ENCODE measurements around the gene ARHGAP15.

ARHGAP15 gene

DNA sequence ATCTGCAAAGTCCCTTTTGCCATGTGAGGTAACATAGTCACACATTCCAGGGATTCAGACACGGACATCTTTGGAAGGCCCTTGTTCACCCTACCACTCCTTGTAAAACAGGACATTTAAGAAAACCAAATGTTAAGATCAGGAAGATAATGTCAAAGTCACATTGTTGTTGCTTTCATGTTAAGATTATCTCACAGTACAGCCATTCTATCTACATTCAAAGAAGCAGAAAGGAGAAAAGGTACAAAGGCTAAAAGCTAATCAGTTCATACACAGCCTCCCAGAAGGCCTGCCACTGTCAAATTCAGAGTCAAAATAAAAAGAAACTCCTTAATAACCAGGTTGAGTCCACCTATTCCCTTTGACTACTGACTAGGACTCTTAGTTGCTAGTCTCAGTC lies 573.7 kb downstream of the ARHGAP15 start:
- DNase-seq, result no peak

DNA sequence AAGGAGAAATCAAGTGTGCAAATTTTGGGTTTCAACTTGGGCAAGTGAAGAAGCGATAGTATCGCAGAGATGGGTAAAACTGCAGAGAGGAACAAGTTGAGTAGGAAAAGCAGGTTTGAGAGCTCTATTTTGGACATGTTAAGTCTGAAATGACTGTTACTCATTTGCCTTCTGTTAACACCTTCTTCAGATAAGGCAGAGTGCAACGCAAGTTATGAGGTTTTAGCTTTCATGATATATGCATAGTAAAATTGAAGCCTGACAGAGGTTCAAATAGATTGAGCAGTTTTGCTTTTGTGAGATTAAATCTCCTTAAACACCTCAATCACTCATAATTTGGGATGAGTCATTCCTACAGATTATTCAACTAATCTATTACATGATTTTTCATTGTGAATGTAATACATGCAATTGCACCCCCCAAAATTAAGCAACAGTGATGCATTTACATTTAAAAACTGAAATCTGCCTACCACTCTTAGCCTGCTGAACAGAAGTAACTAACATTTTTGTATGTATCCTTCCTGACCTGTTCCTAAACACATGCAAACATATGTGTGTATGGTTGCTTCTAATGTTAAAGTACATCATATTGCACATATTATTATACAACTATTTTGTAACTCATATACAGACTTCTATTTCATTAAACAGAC lies 575.4 kb downstream of the ARHGAP15 start:
- no peak for DNase-seq

DNA sequence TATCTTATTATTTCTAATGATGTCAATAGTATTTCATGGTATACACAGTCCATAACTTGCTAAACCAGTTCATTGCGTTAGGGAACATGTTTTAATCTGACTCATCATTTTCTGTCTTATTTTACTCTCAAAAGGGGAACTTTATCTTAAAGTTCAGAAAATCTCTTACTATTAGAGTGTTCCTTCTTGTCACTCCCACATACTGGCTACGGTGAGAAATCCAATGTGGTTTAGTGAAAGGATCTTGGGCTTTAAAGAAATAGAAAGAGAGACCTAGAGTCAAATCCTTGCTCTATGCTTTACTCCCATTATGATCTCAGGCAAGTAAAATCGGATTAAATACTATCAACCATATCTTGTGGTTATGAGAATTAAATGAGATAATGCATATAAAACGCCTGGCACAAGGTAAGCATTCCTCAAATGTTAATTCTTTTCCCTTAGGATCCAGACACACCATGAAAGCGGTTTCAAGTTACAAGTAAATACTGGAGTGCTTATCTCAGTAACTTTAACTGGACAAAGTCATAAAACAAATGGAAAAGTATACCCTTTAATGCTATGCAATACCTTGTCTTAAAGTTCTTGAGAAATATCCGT lies 576.0 kb downstream of the ARHGAP15 start:
- DNase-seq, result no peak

DNA sequence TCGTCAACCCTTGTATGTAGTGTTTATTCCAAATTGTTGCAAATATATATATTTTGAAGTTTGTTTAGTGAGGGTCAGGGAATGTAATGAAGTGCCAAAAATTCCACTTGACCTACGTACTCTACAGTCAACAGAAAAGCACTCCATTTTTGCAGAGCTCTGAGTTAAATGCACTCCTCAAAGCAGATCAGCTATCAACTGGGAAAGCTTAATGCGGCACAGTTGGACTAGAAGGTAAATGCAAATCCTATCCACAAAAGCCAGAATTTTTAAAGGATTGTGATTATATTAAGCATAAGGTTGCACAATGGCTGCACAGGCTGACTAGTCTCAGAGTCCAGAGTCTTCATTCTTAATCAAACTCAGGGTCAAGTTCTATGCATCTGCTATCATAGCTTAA lies 577.1 kb downstream of the ARHGAP15 start:
- DNase-seq, result no peak

DNA sequence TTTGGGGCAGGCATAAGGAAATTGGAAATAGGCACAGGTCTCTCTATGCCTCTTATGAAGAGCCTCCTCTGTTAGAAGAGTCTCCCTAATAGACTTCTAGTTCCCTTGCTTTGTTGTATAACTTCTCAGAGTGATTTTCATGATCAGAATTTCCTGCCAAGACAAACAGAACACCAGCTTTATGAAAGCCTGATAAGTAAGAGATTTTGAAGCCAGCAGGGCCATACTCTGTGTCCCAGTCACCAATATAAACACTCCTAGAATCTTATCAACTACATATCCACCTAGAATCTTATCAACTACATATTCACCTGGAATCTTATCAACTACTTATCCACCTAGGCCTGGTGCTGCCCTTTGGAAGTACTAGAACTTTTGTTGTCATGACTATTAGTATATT lies 579.5 kb downstream of the ARHGAP15 start:
- DNase-seq, result no peak

DNA sequence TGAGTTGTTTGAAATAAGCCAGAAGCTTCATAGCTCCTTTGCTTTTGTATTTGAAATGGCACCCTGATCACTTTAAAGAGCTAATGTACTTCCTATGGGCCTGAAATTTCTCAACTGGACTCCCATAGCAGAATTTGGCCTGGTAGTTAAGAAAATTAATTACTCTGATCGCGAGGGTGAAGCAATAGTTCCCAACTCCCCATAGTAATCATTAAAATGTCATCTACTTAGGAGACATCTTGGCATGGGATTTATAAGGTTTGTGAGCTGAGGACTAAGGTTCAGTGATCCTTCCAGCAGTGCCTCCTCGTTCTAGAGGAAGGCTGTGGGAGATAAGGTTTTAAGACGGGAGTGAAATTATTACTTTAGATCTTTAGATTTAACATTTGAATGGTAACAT lies 581.0 kb downstream of the ARHGAP15 start:
- no peak for DNase-seq

DNA sequence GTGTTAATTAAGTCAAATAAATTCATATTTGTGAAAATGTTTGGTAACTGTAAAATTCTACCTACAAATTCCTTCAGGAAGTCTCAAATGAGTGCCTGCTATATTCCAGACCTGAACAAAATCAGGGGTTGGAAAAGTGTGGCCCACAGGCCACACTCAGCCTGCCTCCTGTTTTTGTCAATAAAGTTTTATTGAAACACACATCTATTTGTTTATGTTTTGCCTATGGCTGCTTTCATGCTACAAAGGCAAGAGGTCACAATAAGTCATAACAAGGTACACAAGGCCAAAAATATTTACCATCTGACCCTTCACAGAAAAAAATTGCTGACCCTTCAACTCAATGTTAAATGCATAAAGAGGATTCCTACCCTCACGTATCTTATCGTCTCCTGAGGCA lies 581.7 kb downstream of the ARHGAP15 start:
- DNase-seq, result no peak

DNA sequence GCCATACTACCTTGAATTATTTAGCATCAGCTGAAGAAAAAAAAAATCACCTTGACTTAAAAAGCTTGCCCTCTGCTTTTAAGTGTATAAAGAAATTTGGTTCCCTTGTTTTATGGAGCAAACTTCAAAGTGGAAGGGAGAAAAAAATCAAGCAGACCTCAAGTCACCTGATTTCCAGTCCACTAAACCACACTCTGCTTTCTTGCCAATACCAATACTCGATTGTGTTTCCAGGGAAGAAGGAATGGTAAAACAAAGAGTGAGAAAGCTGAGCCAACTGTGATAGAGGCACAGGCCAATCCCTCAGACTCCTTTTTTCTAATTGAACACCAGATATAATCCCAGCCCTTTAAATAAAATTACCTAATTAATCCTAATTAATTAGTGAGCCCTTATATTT lies 587.3 kb downstream of the ARHGAP15 start:
- DNase-seq, result no peak

DNA sequence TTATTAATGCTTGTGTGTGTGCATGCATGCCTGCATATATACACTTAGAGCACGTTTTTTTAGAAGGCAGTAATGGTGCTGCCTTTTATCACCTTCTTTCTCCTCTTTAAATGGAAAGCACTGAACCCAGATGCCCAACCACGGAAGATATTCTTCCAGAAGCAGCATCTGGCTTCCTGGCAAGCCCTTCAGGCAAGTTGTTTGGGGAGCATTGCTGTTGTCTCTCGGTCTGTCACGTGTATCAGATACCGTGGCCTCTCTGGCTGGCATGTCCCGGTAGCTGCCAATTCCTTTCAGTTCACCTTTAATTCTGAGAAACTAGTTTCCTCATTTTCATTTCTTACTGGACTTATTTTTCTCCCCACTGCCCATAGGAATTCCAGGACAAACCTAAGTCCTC lies 587.8 kb downstream of the ARHGAP15 start:
- no peak for DNase-seq

DNA sequence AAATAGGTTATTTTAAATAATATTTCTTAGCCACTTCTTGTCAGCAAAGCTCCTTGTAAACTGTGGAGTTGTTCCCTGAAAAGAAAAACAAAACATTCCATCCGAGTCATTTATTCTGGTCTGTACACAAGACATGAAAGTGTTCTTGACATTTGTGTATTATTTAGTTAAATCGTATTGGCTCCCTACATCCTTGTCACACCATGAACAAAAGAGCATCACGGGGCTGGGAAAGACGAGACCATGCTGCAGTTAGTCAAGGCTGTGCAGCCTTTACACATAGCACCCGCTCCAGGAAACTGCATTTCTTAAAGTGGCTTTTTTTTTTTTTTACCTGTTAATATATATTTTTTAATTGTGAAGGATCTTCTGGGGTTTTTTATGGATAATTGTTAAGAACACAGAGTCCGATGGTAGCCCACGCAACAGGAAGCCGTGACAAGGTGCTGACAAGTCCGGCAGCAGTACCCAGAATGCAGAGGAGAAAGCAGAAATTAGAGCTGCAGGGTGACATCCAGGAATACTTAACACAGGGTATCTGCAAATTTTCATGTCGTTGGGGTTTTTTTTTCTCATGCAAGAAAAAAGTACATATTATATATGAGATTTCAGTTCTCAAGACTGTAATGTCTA lies 588.4 kb downstream of the ARHGAP15 start:
- no peak for DNase-seq

DNA sequence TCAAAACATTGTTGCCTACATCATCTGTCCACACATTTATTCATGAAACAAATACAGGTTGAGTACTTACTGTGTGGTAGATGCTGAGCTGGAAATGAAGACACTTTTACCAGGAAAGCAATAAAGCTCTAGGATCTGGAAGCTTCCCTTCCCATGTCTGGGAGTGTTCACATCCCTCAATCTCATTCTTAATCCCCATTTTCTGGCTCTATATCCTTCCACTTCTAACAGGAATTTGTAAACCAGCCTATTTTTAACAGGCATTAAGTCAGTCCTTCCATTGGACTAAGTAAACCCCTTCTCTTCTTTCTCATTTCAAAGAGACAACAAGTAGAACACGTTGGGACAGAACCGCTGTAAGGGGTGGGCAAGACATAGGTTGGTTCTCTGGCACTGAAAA lies 589.5 kb downstream of the ARHGAP15 start:
- no peak for DNase-seq

DNA sequence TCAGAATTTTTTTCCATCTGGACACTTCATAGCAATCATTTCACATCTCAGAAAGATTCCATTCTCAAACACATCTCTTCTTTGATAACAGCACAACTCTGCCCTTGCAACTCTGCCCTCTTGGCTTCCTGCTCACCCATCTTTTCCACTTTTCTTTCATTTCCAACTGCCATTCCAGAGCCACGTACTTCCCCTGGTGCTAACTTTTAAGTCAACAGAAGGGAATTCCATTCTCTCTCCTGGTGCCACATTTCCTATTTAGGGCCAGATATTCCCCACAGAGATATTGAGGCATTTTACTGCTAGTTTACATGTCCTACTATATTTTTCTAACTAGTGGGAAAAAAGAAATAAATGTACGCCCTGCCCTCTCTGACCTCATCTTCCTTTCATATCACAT lies 590.2 kb downstream of the ARHGAP15 start:
- DNase-seq, result no peak

DNA sequence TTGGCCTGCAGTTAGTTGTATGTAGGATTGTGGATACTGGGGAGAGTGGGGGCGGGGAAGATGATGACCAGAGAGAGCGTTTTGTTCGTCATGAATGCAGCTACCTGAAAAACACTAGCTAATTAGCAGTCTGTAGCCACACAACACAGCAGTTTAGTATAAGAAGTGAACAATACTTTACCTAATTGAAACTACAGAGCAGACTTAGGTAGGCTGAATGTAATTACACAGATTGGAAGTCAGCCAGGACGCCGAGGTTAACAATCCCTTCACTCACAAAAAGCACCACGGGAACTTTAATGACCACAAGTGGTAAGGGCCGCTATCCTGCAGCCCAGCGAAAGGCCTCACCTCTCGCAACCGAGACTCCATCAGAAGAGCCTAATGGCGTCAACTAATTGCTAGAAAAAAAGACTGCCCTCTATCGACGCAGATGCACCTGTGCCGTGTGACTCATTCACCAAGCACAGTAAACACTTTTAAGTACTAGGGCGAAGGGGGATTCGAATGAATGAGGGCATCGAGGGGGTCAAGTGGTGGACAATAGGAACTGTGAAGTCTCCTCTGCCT lies 591.0 kb downstream of the ARHGAP15 start:
- no peak for DNase-seq

DNA sequence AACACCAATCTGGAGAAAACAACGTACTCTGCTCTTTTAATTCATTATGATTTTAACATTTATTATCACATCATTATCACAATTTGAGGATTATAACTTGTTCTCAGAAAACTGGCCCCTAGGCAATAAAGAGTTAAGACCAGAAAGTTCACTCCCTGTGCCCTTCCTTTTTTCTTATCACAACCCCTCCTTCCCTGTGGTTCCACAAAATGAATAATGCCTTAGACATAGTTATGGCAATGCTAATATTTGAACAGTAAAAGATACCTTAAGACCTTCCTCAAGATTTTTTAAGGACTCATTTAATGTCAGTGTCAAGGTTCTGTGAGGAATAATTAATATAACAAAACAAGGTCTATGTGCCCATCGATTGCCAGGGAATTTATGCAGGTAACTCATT lies 596.2 kb downstream of the ARHGAP15 start:
- no peak for DNase-seq

DNA sequence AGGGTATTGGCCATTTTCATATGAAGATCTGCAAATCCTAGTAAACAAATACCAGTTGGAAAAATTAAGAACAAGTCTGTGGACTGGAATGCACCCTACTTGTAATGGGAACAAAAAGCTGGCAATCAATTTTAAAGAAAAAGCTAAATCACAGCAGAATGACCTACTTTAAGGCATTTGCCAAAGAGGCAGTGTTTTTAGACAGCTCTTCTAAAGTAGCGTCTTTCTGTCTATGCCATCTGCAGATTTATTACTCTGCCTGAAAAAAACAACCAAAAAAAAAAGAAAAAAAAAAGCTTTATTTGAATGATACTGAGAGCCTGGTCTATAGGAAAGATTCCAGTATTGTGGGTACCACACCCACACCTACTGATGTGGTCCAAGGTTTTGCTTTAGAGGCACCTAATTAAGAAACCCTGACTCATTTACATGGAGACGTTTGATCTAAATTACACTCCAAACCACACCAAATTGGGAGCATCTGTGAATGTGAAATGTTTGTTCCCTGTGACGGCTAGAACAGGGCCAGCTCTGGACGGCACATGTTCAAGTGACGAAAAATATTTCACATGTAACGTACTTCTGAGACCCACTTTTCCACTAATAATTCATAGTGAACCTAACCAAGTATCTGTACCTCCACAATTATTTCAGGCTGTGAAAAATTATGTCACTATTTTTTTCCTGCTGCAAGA lies 597.1 kb downstream of the ARHGAP15 start:
- DNase-seq, result no peak

DNA sequence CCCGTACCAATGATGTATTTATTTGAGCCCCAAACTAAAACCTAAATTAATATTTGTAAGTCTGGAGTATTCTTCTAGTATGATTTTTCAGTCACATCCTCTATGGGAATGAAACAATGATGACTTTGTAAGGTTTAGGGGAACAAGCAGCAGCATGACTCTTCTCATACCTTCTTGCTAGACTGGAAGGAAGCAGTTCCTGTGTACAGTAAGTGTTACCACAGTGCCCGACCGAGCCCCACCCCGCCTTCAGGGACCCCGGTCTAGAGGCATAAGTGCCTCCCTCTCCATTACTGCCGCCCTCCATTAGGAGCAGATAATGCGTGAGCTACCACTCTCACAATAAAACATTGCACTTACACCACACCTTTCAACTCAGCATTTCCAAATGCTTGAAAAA lies 599.3 kb downstream of the ARHGAP15 start:
- DNase-seq, result no peak

DNA sequence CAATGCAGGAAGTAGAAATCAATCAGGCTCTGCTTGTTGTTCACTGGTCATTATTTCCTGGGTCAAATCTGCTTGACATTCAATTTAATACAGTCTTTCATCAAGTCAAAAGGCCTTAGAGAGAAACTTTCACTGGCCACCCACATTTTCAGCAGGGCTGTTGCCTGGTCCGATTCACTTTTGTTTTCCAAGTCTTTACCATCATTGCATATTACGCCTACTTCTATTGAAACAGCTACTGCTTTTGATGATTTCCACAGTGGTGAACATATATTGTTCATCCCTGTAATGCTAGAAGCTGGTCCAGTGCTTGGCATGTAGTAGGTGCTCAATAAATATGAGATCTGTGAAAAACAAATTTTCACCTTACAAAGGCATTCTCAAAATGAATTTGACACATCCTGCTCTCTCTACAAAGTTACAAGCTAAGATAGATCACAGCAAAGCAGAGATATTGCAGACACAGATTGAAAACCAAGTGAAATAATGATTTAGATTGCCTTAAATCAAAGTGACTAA lies 600.1 kb downstream of the ARHGAP15 start:
- no peak for DNase-seq

DNA sequence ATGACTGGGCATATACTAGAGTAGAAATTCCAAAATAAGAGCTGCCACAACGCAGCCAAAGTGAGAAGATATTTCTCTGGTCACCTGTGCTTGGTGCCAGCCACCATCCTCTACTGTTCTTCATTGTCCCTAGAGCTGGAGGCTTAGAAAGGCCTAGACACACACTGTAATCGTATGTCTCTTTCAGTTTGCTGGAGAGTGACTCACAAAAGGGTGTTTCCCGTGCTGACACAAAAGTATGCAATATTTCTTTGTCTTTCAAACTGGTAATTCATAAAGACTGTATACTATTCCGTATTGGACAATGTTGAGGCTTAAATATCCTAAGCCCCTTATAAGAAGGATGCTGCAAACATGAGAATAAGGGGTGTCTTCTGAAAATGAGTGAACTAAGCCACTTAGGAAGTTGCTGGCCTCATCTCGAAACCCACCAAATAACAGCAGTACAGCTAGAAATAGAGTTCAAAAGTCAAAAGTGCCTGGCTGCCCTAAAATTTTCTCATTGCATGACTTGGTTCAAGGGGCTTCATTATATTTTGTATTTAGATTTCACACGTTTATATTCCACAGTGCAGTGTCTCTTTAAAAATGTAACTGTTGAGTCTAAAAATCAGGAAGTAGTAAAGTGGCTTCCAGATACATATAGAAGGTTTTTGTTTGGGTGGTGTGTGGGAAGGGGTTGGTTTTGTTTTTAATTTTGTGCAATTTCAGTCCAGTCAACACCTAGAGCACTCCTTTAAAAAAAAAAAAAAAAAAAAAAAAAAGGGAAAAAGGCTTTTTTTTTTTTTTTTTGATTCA lies 601.1 kb downstream of the ARHGAP15 start:
- DNase-seq, result no peak

DNA sequence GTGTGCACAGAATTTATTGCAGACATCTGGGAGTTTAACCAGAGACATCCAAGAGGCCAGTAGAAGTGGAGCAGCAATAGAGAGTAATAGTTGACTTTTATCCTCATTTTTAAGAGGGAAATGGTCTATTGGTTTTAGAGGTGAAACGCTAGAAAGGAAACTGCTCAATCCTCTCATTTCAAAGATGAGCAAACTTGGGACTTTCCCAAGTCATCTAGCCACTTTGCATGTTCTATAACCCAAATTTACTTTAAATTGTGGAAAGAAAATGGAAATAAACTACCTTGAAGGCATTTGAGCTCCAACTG lies 601.7 kb downstream of the ARHGAP15 start:
- no peak for DNase-seq

DNA sequence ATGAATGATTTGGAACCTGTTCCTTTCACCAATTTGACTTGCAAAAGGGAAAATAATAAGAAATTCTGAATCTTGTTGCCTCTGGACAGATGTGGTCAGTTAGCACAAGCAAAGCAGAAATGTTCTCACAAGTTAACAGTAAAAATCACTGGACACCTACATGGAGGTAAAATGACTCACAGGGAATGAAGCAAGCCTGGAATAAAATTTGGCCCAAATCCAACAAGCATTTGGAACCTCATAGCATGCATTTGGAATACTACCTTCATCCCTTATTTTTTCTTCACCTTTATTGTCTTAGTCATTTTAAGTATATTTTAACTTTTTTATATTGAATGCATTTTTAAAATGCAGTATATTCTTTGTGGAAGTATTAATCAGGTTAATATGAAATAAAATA lies 602.9 kb downstream of the ARHGAP15 start:
- no peak for DNase-seq

DNA sequence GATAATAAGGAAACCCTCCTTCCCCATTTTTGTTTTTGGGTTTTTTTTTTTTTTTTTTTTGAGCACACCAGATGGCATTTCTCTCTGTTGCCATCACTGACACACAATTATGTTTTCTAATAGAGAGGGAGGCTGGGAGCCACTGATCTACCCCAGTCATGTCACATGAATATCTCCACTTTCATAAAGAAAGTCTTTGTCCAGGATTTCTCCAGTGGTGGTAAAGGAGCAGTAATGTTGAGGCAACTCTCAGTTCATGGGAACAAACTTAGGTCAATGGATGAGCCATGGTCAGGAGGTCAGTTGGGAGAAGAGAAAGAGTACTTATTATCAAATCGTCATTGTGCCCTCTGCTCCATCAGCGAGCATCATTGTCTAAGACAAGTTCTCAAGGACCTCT lies 603.7 kb downstream of the ARHGAP15 start:
- DNase-seq, result peak in 1 of 2 experiments; percentile 10

DNA sequence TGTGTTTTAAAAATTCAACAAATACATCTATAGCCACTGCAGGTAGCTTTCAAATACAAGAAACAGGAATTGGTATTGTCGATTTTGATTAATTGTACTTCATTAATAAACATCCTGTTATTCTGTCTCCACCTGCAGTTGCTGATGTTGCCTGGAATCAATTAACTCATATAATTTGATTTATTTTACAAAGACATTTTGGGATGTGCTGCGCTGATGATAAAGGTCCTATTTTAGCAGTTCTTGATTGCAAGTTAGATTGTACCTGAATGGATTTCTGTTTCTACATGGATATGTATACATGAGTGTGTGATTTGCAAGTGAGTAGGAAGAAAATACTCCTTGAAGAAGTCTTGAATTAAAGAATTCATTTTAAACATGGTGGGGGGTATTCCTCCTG lies 605.3 kb downstream of the ARHGAP15 start:
- no peak for DNase-seq

DNA sequence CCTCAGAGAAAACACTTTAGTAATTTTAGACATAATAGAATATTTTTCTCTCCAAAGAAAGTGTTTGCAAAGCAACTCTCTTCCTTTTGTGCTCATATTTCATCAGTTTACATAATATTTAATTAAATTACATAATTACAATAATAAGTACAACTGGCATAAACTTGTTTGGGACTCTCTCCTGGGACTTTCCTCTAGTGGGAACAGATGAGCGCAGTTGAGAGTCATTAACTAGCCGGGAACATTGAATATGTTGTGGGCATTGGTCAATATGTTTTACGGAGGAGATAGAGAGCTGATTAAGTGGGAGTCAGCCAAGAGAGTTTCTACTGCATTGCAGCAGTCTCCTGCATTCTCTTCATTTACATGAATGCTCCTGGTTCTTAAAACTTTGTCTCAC lies 607.7 kb downstream of the ARHGAP15 start:
- peak; percentile 10 to 47 for DNase-seq
